Testis (tissue), 3 donors: ENCODE data around the gene ELMO1. TPM values are rescaled to one million over a fixed set of nuclear protein-coding genes. Genes with fewer than 3 reads are reported as not detected.

Experiments used
- DNase-seq: peaks from one replicate; pipeline ENCODE4 v3.0.0-alpha.2; 2019
- H3K27ac ChIP-seq, 2 donors: fragments of 200-600 bp; sonication (generic); one replicate each; pipeline ENCODE4 v1.5.1; 2019
- H3K27me3 ChIP-seq: fragments of 200-600 bp; sonication (generic); one replicate; pipeline ENCODE4 v1.5.1; 2019
- H3K36me3 ChIP-seq: fragments of 200-600 bp; sonication (generic); one replicate; pipeline ENCODE4 v1.5.1; 2017; ENCODE audit warnings: low read depth; ENCODE audit errors: missing control alignments
- H3K4me1 ChIP-seq: fragments of 200-600 bp; sonication (generic); one replicate; pipeline ENCODE4 v1.5.1; 2019
- H3K4me3 ChIP-seq, 2 donors: fragments of 200-600 bp; sonication (generic); one replicate each; pipeline ENCODE4 v1.5.1; 2017 to 2019
- H3K9me3 ChIP-seq: fragments of 200-600 bp; sonication (generic); one replicate; pipeline ENCODE4 v1.5.1; 2017
- CTCF ChIP-seq, 3 experiments: fragments of 450-650 bp in 2 of 3; fragments of 200-600 bp in 1 of 3; sonication (generic) in 1 of 3; IDR thresholded peaks; one replicate each; pipeline ENCODE4 v1.5.1; 2016 to 2019; ENCODE audit warnings: antibody characterized with exemption in 3 of 3, mild to moderate bottlenecking in 2 of 3, moderate library complexity in 1 of 3
- WGBS, 2 donors: methylation state at CpG; one replicate each; pipeline ENCODE4 v1.1.5; 2018; 5-methylcytosine and 5-hydroxymethylcytosine counted together
- intact Hi-C: fragments of 100-400 bp; cut with DNase I; formaldehyde crosslinking; loops from one replicate; pipeline ENCODE4 v1.15.1; 2023; ENCODE audit warnings: low total_unique reads
- microRNA counts, 2 donors: library from miRNA; unstranded; fragments of <30 nt; microRNA quantifications; one replicate each; lab custom pipeline; 2016
- microRNA-seq, 2 donors: library from miRNA; unstranded; fragments of <30 nt; microRNA quantifications; one replicate each; pipeline ENCODE4, GENCODE V29; 2016; ENCODE audit warnings: borderline number of aligned reads in 2 of 2, borderline replicate concordance in 1 of 2
- polyA plus RNA-seq: library from polyadenylated mRNA; stranded (reverse); fragments of 350-450 nt; fragmentation: Illumina TruSeq; extraction: RNeasy Lipid Tissue Mini Kit (QIAGEN cat#74804); gene quantifications from one replicate; pipeline ENCODE4 v1.2.3, GENCODE V29; 2014; ENCODE audit warnings: low read depth, low replicate concordance; ENCODE audit not compliant: insufficient read depth
- small RNA-seq, 2 donors: library from RNA; depleted of rRNA; stranded (forward); fragments of <200 nt; gene quantifications; one replicate each; pipeline ENCODE3, GENCODE V24; 2016
- total RNA-seq, 2 donors: library from RNA; depleted of rRNA; stranded (reverse); fragments of >200 nt; gene quantifications; one replicate each; pipeline ENCODE4 v1.2.3, GENCODE V29; 2016

Gene ELMO1
- total and polyA plus RNA-seq, 3 donors from 2014 or later = 12.9 to 47.2 (median 36.5) TPM

DNA sequence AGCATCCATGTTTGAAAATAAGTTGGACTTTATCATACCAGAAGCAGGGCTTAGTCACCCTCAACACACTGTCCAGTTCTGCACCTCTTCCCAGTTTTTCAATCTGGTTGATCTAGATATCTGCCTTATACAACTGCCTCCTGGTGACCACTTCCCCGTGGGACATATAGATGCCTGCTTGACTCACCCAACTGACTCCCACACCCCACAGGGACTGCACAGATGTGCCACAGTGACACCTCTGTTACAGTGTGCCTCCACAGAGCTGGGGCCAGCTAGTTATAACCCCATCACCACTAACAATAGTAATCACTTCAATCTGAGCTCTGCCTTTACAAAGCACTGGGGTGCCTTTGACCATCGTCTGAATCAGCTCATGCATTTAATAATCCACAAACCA, 641.8 kb downstream of the ELMO1 start:
- H3K27ac ChIP-seq = no peak overlapping the region
- 73 to 85% methylated on average over 2 of the region's 2 CpGs for WGBS, 2 donors
- no peak overlapping the region for H3K4me3 ChIP-seq
- H3K36me3 ChIP-seq = no peaks in the 10 kb centered on the region
- intact Hi-C loops = no loop called here
- H3K4me1 ChIP-seq = no peaks in the 10 kb centered on the region
- no peak for TF ChIP-seq CTCF (IDR thresholded peaks at IDR 0.05)
- H3K27me3 ChIP-seq = no peaks in the 10 kb centered on the region
- no peaks in the 10 kb centered on the region for H3K9me3 ChIP-seq
- DNase-seq = no peak

MicroRNA genes within 50 kb of the gene (microRNA counts, 767-probe panel; counts per million panel counts)
- 0 to 152 counts per million in 2 donors for microRNA hsa-miR-1200 (lab: Ali Mortazavi, UCI)

Small RNA genes lying within 50 kb of the gene (microRNA-seq; reads per million reads assigned to microRNA genes)
- 0 reads per million in 2 donors for gene MIR1200

Small RNA genes lying within 50 kb of the gene (small RNA-seq; reads per million reads assigned to genes)
- gene MIR1200 = 0 reads per million in 2 donors
- 0 reads per million in 2 donors for gene RF00019
- gene RF00432 = 0 reads per million in 2 donors
- gene RNU6-565P = 0 reads per million in 2 donors

Other genes with a start within 250 kb of the ELMO1 start
- gene GPR141, start 234.9 kb upstream of the ELMO1 start, total RNA-seq = 1 to 10 TPM; 2.5 to 3.5 TPM
- 1.8 TPM for gene GPR141, start 234.9 kb upstream of the ELMO1 start, polyA plus RNA-seq